HG03139 (cell line): ENCODE measurements around the gene ARFGEF2.
"Not testable (repeated sequence)": the region's sequence is repeated elsewhere in the genome, so short reads cannot be mapped to it uniquely, and the experiment has no call there.

Experiments used
- ATAC-seq: cut with Tn5 transposase; IDR thresholded peaks from one replicate; pipeline ENCODE4 v1.9.1; 2021; ENCODE audit not compliant: unreplicated experiment

The ARFGEF2 gene

DNA sequence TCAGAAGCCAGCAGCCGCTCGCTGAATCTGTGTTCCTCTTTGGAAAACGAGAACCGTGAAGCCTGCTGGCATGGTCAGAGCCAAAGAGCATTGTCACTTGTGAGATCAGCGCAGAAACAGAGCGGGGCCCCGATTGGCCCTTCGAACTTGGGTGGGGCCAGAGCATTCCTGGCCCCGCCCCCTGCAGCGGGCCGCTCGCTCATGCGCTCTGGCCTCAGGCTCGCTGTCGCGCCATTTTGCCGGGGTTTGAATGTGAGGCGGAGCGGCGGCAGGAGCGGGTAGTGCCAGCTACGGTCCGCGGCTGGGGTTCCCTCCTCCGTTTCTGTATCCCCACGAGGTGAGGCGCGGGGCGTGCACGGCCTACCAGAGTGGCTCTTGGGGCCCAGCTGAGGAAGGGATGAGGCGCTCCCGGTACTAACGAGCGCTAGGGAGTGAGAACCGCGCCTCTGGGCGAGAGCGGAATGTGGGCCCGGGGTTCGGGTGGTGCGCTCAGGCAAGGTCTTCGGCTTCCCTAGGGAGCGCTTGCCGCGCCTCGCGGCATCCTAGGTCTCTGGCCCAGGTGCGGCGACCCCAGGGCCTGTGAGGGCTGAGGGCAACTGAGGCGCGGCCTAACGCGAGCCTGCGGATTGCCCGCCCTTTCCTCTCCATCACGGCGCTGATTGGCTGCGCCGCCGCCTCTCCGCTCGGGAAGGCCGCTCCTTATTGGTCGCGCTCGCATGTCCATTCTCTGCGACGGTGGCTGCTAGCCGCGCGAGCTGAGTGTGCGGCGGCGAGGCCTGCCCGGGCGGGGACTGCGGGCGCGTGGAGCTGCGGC is 124.8 kb downstream of the ARFGEF2 start, which contains the start of gene CSE1L:
Gene CSE1L, plus strand, starts transcription at position 226 of the 814 bp plus-strand sequence. CDS start 12,152 bp downstream, outside the sequence.
- peak; percentile 82 for ATAC-seq

DNA sequence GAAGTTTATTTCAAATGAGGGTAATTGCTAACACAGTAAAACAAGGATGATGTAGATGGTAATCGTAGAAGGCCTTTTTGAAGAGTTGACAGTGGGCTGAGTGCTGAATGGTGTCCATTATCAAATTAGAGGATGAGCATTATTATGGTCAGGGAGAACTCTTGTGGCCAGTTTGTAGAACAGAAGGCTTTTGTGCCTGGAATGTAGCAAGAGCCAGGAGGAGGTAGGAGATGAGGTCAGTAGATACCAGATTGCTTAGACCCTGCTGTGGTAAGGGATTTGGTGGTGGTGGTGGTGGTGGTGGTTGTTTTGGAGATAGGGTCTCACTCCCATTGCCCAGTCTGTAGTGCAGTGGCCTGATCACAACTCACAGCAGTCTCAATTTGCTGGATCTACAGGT is 130.8 kb downstream of the ARFGEF2 start:
- no peak for ATAC-seq

- ATAC-seq = peak; percentile 65
These were observed 132.6 kb downstream of the ARFGEF2 start for GRCh38 chr20:49054056-49054643.

DNA sequence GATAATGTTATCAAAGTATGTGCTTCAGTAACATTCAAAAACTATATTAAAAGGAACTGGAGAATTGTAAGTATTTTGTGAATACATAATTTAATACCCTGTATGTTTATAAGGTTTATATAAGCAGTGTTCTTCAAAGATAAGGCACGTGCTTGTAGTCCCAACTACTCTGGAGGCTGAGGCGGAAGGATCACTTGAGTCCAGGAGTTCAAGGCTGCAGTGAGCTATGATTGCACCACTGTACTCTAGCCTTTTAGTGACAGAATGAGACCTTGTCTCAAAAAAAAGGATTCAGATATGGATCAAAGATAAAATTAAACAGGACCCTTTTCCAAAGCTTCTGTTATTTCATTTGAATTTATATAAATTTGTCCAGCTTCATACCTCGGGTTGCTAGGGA is 141.8 kb downstream of the ARFGEF2 start:
- ATAC-seq = no peak

- no peak for ATAC-seq
These were observed 153.0 kb downstream of the ARFGEF2 start for GRCh38 chr20:49074521-49074920.

GRCh38 chr20:49078310-49078709 is 156.8 kb downstream of the ARFGEF2 start:
- no peak for ATAC-seq

DNA sequence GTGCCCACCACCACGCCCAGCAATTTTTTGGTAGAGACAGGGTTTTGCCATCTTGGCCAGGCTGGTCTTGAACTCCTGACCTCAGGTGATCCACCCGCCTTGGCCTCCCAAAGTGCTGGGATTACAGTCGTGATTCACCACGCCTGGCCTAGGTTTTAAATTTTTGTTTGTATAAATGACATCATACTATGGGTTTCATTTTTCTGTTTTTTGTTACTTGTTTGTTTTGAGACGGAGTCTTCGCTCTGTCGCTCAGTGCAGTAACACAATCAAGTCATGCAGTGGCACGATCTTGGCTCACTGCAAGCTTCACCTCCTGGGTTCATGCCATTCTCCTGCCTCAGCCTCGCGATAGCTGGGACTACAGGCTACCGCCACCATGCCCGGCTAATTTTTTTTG is 160.8 kb downstream of the ARFGEF2 start:
- not testable (repeated sequence) for ATAC-seq
